ENCODE data around the gene ACTL6B. TPM values are rescaled to one million over a fixed set of nuclear protein-coding genes. Genes with fewer than 3 reads are reported as not detected.
A peak's percentile ranks its signal among the peaks of the same experiment; 100 is the strongest.

Gene ACTL6B
- total RNA-seq, 1 donor from 2014 or later = not detected

DNA sequence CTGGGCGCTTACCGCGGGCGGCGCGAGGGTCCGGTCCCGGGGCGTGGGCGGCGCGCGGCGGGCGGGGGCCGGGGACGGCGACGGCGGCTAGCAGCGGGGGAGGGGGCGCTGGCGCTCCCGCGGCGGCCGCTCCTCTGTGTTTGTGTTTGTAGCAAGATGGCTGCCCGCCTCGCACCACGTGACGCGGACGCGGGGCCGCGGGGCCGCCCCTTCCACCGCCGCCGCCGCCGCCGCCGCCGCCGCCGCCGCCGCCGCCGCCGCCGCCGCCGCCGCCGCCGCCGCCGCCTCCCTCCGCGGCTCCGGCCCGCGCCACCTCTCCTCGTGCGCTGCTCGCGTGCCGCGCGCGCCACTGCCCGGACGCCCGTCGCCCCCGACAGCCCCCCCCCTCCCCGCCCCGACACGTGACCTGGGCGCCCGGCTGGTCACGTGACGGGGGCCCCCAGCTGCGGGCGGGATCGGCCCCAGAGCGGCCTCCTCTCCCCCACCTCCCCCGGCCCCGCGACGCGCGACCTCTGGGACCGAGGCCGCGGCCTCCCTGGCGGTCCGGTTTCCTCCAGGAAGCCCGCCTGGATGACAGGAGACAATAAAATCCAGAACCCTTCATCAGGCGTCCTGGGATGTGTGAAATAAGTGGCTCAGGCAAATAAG is 38.0 kb upstream of the ACTL6B start, which contains the start of gene GIGYF1:
Gene GIGYF1, minus strand, starts transcription at position 153 of the 648 bp plus-strand sequence. CDS start 6,012 bp downstream, outside the sequence.
- TF ChIP-seq, protein P1, sequence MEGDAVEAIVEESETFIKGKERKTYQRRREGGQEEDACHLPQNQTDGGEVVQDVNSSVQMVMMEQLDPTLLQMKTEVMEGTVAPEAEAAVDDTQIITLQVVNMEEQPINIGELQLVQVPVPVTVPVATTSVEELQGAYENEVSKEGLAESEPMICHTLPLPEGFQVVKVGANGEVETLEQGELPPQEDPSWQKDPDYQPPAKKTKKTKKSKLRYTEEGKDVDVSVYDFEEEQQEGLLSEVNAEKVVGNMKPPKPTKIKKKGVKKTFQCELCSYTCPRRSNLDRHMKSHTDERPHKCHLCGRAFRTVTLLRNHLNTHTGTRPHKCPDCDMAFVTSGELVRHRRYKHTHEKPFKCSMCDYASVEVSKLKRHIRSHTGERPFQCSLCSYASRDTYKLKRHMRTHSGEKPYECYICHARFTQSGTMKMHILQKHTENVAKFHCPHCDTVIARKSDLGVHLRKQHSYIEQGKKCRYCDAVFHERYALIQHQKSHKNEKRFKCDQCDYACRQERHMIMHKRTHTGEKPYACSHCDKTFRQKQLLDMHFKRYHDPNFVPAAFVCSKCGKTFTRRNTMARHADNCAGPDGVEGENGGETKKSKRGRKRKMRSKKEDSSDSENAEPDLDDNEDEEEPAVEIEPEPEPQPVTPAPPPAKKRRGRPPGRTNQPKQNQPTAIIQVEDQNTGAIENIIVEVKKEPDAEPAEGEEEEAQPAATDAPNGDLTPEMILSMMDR (IDR thresholded peaks at IDR 0.05) = no peak
- Mint-ChIP-seq H3K27ac (ENCODE audit: unreplicated experiment) (peak within 1 kb of the TSS; percentile 94), H3K36me3 (ENCODE audit: low read depth) (no peaks in the 10 kb centered on the region), H3K9me3 (ENCODE audit: low read depth) (no peaks in the 10 kb centered on the region), H3K4me3 (ENCODE audit: unreplicated experiment) (peak within 1 kb of the TSS; percentile 93), H3K27me3 (ENCODE audit: low read depth) (peaks cover under 1% of the 10 kb centered on the region), H3K4me1 (ENCODE audit: low read depth) (peaks cover 19% of the 10 kb centered on the region)
- no peak for DNase-seq (ENCODE audit: low spot score)

DNA sequence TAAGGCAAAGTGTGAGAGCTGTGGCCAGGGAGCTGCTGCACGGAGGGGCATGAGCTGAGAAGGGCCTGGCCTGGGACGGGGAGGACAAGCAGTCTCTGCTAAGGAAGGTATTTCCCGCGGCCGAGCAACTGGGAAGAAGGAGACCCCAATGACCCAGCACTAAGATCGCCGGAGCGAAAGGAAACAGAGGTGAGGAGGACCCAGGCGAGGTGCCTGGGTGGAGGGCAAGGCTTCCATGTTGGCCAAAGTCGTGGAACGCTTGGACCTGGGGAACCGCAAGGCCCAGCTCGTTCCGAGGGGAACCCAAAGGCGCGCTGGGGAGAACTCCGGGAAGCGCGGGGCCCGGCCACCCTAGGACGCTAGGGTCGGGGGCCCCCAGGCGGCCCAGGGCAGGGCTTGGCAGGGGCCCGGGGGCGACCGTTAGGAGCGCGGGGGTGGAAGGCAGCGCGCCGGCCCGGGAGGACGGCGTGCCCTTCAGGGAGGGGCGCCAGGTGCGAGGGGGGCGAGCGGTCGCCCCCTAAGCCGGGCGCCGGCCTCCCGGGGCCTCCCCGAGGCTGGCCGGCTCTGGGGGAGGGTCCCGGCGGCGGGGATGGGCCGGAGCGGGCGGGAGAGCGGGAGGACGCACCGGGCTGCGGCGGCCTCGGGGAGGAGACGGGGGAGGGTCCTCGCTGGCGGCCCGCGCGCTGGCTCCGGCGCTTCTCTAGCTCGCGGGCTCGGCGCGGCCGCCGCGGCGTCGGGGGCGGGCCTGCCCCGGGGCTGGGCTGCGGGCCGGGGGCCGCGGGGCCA is 37.3 kb upstream of the ACTL6B start:
- Mint-ChIP-seq H3K36me3 (ENCODE audit: low read depth) (peaks cover 2% of the 10 kb centered on the region), H3K9me3 (ENCODE audit: low read depth) (no peaks in the 10 kb centered on the region), H3K27me3 (ENCODE audit: low read depth) (no peaks in the 10 kb centered on the region), H3K4me3 (ENCODE audit: unreplicated experiment) (peak overlapping the region; percentile 93), H3K4me1 (ENCODE audit: low read depth) (peaks cover 19% of the 10 kb centered on the region), H3K27ac (ENCODE audit: unreplicated experiment) (peak overlapping the region; percentile 94)
- no peak for DNase-seq (ENCODE audit: low spot score)
- TF ChIP-seq, protein P1 (IDR thresholded peaks at IDR 0.05) = peak; percentile 7

DNA sequence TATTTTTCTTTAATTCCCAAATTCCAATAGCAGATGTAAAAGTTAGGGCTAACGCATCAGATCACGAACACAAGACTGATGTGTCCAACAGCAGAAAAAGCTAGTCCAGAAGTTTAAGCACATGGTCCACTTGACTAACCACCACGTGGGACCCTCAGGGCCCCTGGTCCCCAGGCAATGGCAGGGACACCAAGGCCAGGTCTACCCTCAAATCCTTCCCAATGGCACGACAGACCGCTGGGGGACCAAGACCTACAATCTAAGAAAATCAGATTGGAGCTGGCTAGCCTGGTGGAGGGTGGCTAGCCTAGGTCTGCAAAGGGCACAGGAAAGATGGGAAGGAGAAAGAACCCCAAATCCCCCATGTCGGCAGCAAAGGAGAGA is 36.3 kb upstream of the ACTL6B start:
- Mint-ChIP-seq H3K36me3 (ENCODE audit: low read depth) (peaks cover 2% of the 10 kb centered on the region), H3K4me3 (ENCODE audit: unreplicated experiment) (peak overlapping the region; percentile 93), H3K27ac (ENCODE audit: unreplicated experiment) (peak overlapping the region; percentile 14), H3K27me3 (ENCODE audit: low read depth) (no peaks in the 10 kb centered on the region), H3K9me3 (ENCODE audit: low read depth) (no peaks in the 10 kb centered on the region), H3K4me1 (ENCODE audit: low read depth) (peaks cover 19% of the 10 kb centered on the region)
- DNase-seq (ENCODE audit: low spot score) = no peak
- TF ChIP-seq, protein P1 (IDR thresholded peaks at IDR 0.05) = no peak

DNA sequence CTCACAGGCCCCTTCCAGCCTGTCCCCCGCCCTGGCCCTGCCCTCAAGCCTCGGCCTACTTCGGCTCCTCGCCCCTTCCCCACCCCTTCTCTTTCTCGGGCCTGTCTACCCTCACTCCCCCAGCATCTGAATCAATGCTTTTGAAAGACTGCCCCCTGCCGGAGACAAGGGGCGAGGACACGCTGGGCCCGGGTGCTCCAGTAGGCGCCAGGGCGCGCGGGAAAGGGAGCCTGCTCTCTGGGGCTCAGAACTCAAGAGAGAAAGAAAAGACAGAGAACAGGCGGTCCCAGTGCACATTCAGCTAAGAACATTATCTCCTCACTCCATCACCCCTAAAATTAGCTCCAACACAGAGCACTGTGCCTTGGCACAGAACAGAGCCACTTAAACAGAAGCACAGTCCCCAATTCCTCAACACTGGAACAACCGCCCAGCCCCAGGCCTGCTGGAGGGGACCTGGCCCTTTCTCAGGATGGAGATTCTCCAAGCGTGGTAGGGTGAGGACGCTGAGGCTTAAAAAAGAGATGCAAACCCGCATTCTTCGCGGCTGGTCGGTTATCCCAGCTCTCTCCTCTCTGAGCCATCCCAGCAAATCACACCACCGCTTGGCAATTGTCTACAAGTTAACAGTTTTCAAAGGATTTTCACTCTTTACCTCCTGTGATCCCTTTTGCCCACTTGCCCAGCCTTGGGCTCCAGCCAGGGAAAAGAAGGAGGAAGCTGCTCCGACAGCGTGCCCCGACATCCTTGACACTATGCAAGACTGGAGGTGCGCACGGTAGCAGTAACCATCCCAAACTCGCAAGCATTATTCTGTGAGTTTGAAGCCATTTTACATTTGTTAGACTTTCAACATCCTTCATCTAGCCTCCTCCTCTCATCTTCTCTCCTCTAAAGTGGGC is 35.7 kb upstream of the ACTL6B start:
- TF ChIP-seq, protein P1 (IDR thresholded peaks at IDR 0.05) = peak; percentile 92
- Mint-ChIP-seq H3K4me3 (ENCODE audit: unreplicated experiment) (peak overlapping the region; percentile 93), H3K36me3 (ENCODE audit: low read depth) (peaks cover 2% of the 10 kb centered on the region), H3K27me3 (ENCODE audit: low read depth) (no peaks in the 10 kb centered on the region), H3K4me1 (ENCODE audit: low read depth) (peaks cover 19% of the 10 kb centered on the region), H3K9me3 (ENCODE audit: low read depth) (no peaks in the 10 kb centered on the region), H3K27ac (ENCODE audit: unreplicated experiment) (peak overlapping the region; percentile 49)
- no peak for DNase-seq (ENCODE audit: low spot score)
